ENCODE results near the gene NTHL1. TPM values are rescaled to one million over a fixed set of nuclear protein-coding genes. Genes with fewer than 3 reads are reported as not detected.

NTHL1 gene
- total RNA-seq, 1 experiment from 2014 or later, result 52.0 TPM

- Histone ChIP-seq H2BK12ac (ENCODE audit: insufficient read length, low read depth, low read length) (no peak overlapping the region), H2BK20ac (ENCODE audit: low read depth, low read length, poor library complexity, severe bottlenecking) (no peak overlapping the region), H4K91ac (ENCODE audit: insufficient read length, low read depth, low read length) (no peak overlapping the region), H3K23ac (ENCODE audit: insufficient read length, low read depth, low read length) (no peak overlapping the region), H2AK5ac (ENCODE audit: insufficient read length, low read length) (no peak overlapping the region), H2BK15ac (ENCODE audit: low read depth, low read length) (no peak overlapping the region), H3K56ac (ENCODE audit: insufficient read length, low read depth, low read length) (no peak overlapping the region), H2BK5ac (ENCODE audit: insufficient read length, low read length) (no peak overlapping the region), H2BK120ac (ENCODE audit: low read depth, low read length, poor library complexity, severe bottlenecking) (no peak overlapping the region), H3K27me3 (ENCODE audit: insufficient read depth, low read length) (no peaks in the 10 kb centered on the region), H4K8ac (replicated peaks; ENCODE audit: insufficient read length, low read depth, low read length) (no peak overlapping the region), H3K9ac (ENCODE audit: extremely low read depth, insufficient read length, low read length) (no peak overlapping the region), H3T11ph (ENCODE audit: low read length) (no peak overlapping the region), H3K14ac (ENCODE audit: insufficient read depth, low read length) (no peak overlapping the region), H3K4me2 (ENCODE audit: insufficient read depth, insufficient read length, low read length) (no peak overlapping the region), H3K79me1 (ENCODE audit: insufficient read depth, low read depth, low read length, poor library complexity, severe bottlenecking) (no peaks in the 10 kb centered on the region), H3K4me1 (ENCODE audit: insufficient read depth, low read length) (no peaks in the 10 kb centered on the region), H3K79me2 (ENCODE audit: insufficient read depth, low read length) (no peaks in the 10 kb centered on the region), H4K5ac (ENCODE audit: insufficient read length, low read depth, low read length) (no peak overlapping the region), H3K27ac (ENCODE audit: insufficient read length, low read depth, low read length) (no peak overlapping the region), H3K9me3 (ENCODE audit: control insufficient read depth, low read depth, low read length) (no peaks in the 10 kb centered on the region), H3K4ac (ENCODE audit: low read depth, low read length) (no peak overlapping the region), H4K20me1 (ENCODE audit: control insufficient read depth, insufficient read depth, insufficient read length) (no peaks in the 10 kb centered on the region), H3K18ac (ENCODE audit: insufficient read length, low read depth, low read length) (no peak overlapping the region), H2AFZ (ENCODE audit: low read length) (no peak overlapping the region), H3K23me2 (ENCODE audit: insufficient read length, low read depth, low read length, poor library complexity, severe bottlenecking) (no peaks in the 10 kb centered on the region)
- TF ChIP-seq CTCF (conservative IDR thresholded peaks at IDR 0.05), result no peak
- Mint-ChIP-seq H3K36me3 (ENCODE audit: insufficient read depth in 1 of 3, low read depth in 3 of 3) (peaks cover 9 to 49% (median 48%) of the 10 kb centered on the region in 3 experiments; a peak in 6 of 7 replicates), H3K27me3 (ENCODE audit: low read depth) (no peaks in the 10 kb centered on the region), H3K9me3 (no peaks in the 10 kb centered on the region), H3K4me3 (no peak overlapping the region), H3K4me1 (no peaks in the 10 kb centered on the region), H3K27ac (peak overlapping the region in 1 of 3 experiments; percentile 80; a peak in 2 of 7 replicates)
- no CpG with 5 or more reads among the region's 34 CpGs for WGBS (ENCODE audit: extremely low coverage, insufficient read length, low lambda C conversion rate)
- no peak for DNase-seq
These were observed 24.0 kb upstream of the NTHL1 start for GRCh38 chr16:2071454-2072202.
